ENCODE results near the gene PDZD7. TPM values are rescaled to one million over a fixed set of nuclear protein-coding genes. Genes with fewer than 3 reads are reported as not detected.
A peak's percentile ranks its signal among the peaks of the same experiment; 100 is the strongest.

PDZD7 gene
- total RNA-seq, 6 donors from 2014 or later = 0.39 to 2.4 (median 1.7) TPM

GRCh38 chr10:101069441-101069840 is 38.5 kb upstream of the PDZD7 start:
- H3K4me1 ChIP-seq = peaks cover 24 to 39% (median 30%) of the 10 kb centered on the region in 4 donors
- H3K27me3 ChIP-seq = peaks cover 0 to 9% (median 1%) of the 10 kb centered on the region in 4 donors
- H3K4me3 ChIP-seq = no peak overlapping the region
- 73 to 84% methylated on average over 5 of the region's 5 CpGs for WGBS, 2 donors
- TF ChIP-seq POLR2A (IDR thresholded peaks at IDR 0.05) = no peak
- TF ChIP-seq CTCF (IDR thresholded peaks at IDR 0.05) = no peak
- H3K36me3 ChIP-seq = no peaks in the 10 kb centered on the region
- no peak overlapping the region for H3K27ac ChIP-seq
- no peaks in the 10 kb centered on the region for H3K9me3 ChIP-seq
- ATAC-seq (ENCODE audit: low FRiP score in 2 of 2) (no peak), DNase-seq (no peak)

- Histone ChIP-seq H3K9me3 (no peaks in the 10 kb centered on the region), H3K4me1 (peaks cover 39 to 58% (median 45%) of the 10 kb centered on the region in 4 donors), H3K27ac (peak overlapping the region in 3 of 4 donors; percentile 82 to 86 (median 84)), H3K27me3 (peaks cover 0 to 12% (median 7%) of the 10 kb centered on the region in 4 donors), H3K36me3 (no peaks in the 10 kb centered on the region), H3K4me3 (peak overlapping the region; percentile 49 to 57 (median 53))
- 0 to 1% methylated on average over 9 to 43 of the region's 43 CpGs for WGBS, 2 donors
- TF ChIP-seq POLR2A (IDR thresholded peaks at IDR 0.05) (peak in 1 of 4 donors; percentile 33), POLR2AphosphoS5 (IDR thresholded peaks at IDR 0.05) (no peak), CTCF (IDR thresholded peaks at IDR 0.05) (peak; percentile 75 to 92 (median 85)), EP300 (IDR thresholded peaks at IDR 0.05) (no peak)
- ATAC-seq (ENCODE audit: low FRiP score in 2 of 2) = peak; percentile 78 to 83
- peak; percentile 82 to 92 for DNase-seq
These were observed 36.6 kb upstream of the PDZD7 start for GRCh38 chr10:101067356-101068083.

GRCh38 chr10:101066896-101067355 is 36.0 kb upstream of the PDZD7 start:
- 1 to 2% methylated on average over 20 to 31 of the region's 31 CpGs for WGBS, 2 donors
- TF ChIP-seq POLR2AphosphoS5 (IDR thresholded peaks at IDR 0.05) (no peak), POLR2A (IDR thresholded peaks at IDR 0.05) (no peak), CTCF (IDR thresholded peaks at IDR 0.05) (no peak)
- Histone ChIP-seq H3K9me3 (no peaks in the 10 kb centered on the region), H3K27ac (peak overlapping the region; percentile 65 to 86 (median 83)), H3K27me3 (peaks cover 0 to 13% (median 7%) of the 10 kb centered on the region in 4 donors), H3K4me1 (peaks cover 45 to 63% (median 49%) of the 10 kb centered on the region in 4 donors), H3K36me3 (no peaks in the 10 kb centered on the region), H3K4me3 (peak overlapping the region; percentile 49 to 57 (median 53))
- ATAC-seq (ENCODE audit: low FRiP score in 2 of 2) (peak in 1 of 2 donors; percentile 2), DNase-seq (peak in 1 of 2 donors; percentile 42)

GRCh38 chr10:101066146-101066895 is 35.4 kb upstream of the PDZD7 start:
- peak; percentile 90 for DNase-seq
- peak overlapping the region; percentile 65 to 86 (median 83) for H3K27ac ChIP-seq
- 2 to 4% methylated on average over 15 to 33 of the region's 49 CpGs for WGBS, 2 donors
- H3K9me3 ChIP-seq = no peaks in the 10 kb centered on the region
- peaks cover 51 to 65% (median 54%) of the 10 kb centered on the region in 4 donors for H3K4me1 ChIP-seq
- TF ChIP-seq CTCF (IDR thresholded peaks at IDR 0.05) = peak in 5 of 6 experiments; percentile 27 to 53 (median 46)
- TF ChIP-seq POLR2A (IDR thresholded peaks at IDR 0.05) = peak in 3 of 4 donors; percentile 12 to 62 (median 27)
- TF ChIP-seq POLR2AphosphoS5 (IDR thresholded peaks at IDR 0.05) = peak in 1 of 2 donors; percentile 55
- TF ChIP-seq EP300 (IDR thresholded peaks at IDR 0.05) = no peak
- no peaks in the 10 kb centered on the region for H3K36me3 ChIP-seq
- peak overlapping the region; percentile 49 to 57 (median 53) for H3K4me3 ChIP-seq
- peaks cover 0 to 13% (median 7%) of the 10 kb centered on the region in 4 donors for H3K27me3 ChIP-seq
- ATAC-seq (ENCODE audit: low FRiP score in 2 of 2) = peak; percentile 62 to 80
